A549 (cell line): Measurements from ENCODE around the gene EPHB1. TPM values are rescaled to one million over a fixed set of nuclear protein-coding genes. Genes with fewer than 3 reads are reported as not detected.
A peak's percentile ranks its signal among the peaks of the same experiment; 100 is the strongest.

Source experiments
- ATAC-seq, 2 experiments: fragments of 200-7000 bp in 1 of 2; fragments of >200 bp in 1 of 2; cut with Nextera tagmentation in 1 of 2; cut with Tn5 transposase in 1 of 2; 3 replicates each; pipeline versions ENCODE4 v1.8.0 to v1.9.1; 2018 to 2020; ENCODE audit warnings: mild to moderate bottlenecking in 1 of 2, moderate library complexity in 1 of 2
- CTCF ChIA-PET: fragments of 300-600 bp; sonication (Branson Sonifier 250); formaldehyde crosslinking; extraction: SDS; loops from one replicate; lab custom pipeline; 2021; ENCODE audit warnings: antibody characterized with exemption, inconsistent platforms; lab: Yijun Ruan, JAX
- POLR2A ChIA-PET: fragments of 350-600 bp; formaldehyde crosslinking; extraction: SDS; loops from one replicate; lab custom pipeline; 2021; ENCODE audit warnings: antibody characterized with exemption, inconsistent platforms; lab: Yijun Ruan, JAX
- DNase-seq, 2 experiments: peaks; one replicate each; pipeline versions ENCODE4 v3.0.0 to v3.0.0-alpha.2; 2011 to 2016; ENCODE audit warnings: low read depth in 1 of 2, low spot score in 1 of 2
- FAIRE-seq: peaks from 2 replicates; lab custom pipeline; 2011; peaks lifted over from hg19 to GRCh38; lab: Jason Lieb, UNC
- H3K27ac ChIP-seq, 2 experiments: fragments of >200 bp; sonication (Bioruptor Twin); formaldehyde crosslinking; 3 replicates each; pipeline ENCODE4 v1.5.1; 2016 to 2017
- H3K4me1 ChIP-seq: fragments of >200 bp; sonication (Bioruptor Twin); formaldehyde crosslinking; 3 replicates; pipeline ENCODE4 v1.6.1; 2016
- H3K4me2 ChIP-seq: fragments of >200 bp; sonication (Bioruptor Twin); formaldehyde crosslinking; 3 replicates; pipeline ENCODE4 v1.6.1; 2016
- H3K4me3 ChIP-seq: fragments of >200 bp; sonication (Bioruptor Twin); formaldehyde crosslinking; 3 replicates; pipeline ENCODE4 v1.5.1; 2016
- H3K9me3 ChIP-seq: fragments of >200 bp; sonication (Bioruptor Twin); formaldehyde crosslinking; 3 replicates; pipeline ENCODE4 v1.6.1; 2016
- ATOH8 ChIP-seq: fragments of 250-450 bp; sonication (Bioruptor Pico); IDR thresholded peaks from 2 replicates; pipeline ENCODE4 v1.5.0; 2020; ENCODE audit warnings: low read depth, mild to moderate bottlenecking, moderate library complexity
- CBX2 ChIP-seq: fragments of 200-600 bp; sonication (generic); IDR thresholded peaks from 2 replicates; pipeline ENCODE4 v1.6.1; 2016; ENCODE audit warnings: low read depth, mild to moderate bottlenecking, borderline replicate concordance
- CHD4 ChIP-seq: fragments of 200-600 bp; sonication (generic); IDR thresholded peaks from 2 replicates; pipeline ENCODE4 v1.6.1; 2016; ENCODE audit warnings: antibody characterized with exemption, mild to moderate bottlenecking, borderline replicate concordance
- EHF ChIP-seq: fragments of 250-450 bp; sonication (Bioruptor Pico); IDR thresholded peaks from 2 replicates; pipeline ENCODE4 v1.5.0; 2020; ENCODE audit warnings: mild to moderate bottlenecking
- EP300 ChIP-seq, 2 experiments: fragments of >200 bp; sonication (Bioruptor Twin); formaldehyde crosslinking; IDR thresholded peaks; 2 replicates in 1 of 2; 3 replicates in 1 of 2; pipeline ENCODE4 v1.6.1; 2016 to 2017
- ESRRA ChIP-seq: fragments of 150-350 bp; IDR thresholded peaks from 2 replicates; pipeline ENCODE4 v1.6.1; 2014; ENCODE audit warnings: mild to moderate bottlenecking, low read length, borderline replicate concordance
- FOSL2 ChIP-seq, 2 experiments: fragments of 450-650 bp in 1 of 2; fragments of >200 bp in 1 of 2; sonication (Bioruptor Twin) in 1 of 2; formaldehyde crosslinking; IDR thresholded peaks; 2 replicates each; pipeline versions ENCODE4 v1.5.0 to v1.6.1; 2016 to 2020; ENCODE audit warnings: mild to moderate bottlenecking in 1 of 2, moderate library complexity in 1 of 2
- FOXS1 ChIP-seq: fragments of 250-450 bp; sonication (Bioruptor Pico); IDR thresholded peaks from 2 replicates; pipeline ENCODE4 v1.5.0; 2020; ENCODE audit warnings: mild to moderate bottlenecking, moderate library complexity
- HMGXB4 ChIP-seq: fragments of 250-450 bp; sonication (Bioruptor Pico); IDR thresholded peaks from 2 replicates; pipeline ENCODE4 v1.5.0; 2021; ENCODE audit warnings: mild to moderate bottlenecking, moderate library complexity, borderline replicate concordance
- HOXA7 ChIP-seq: fragments of 250-450 bp; sonication (Bioruptor Pico); IDR thresholded peaks from 2 replicates; pipeline ENCODE4 v1.5.0; 2020; ENCODE audit warnings: mild to moderate bottlenecking, moderate library complexity
- HOXB13 ChIP-seq: fragments of 250-450 bp; sonication (Bioruptor Pico); IDR thresholded peaks from 2 replicates; pipeline ENCODE4 v1.5.0; 2020; ENCODE audit warnings: low read depth, mild to moderate bottlenecking, moderate library complexity
- JUN ChIP-seq, 2 experiments: fragments of >200 bp; sonication (Bioruptor Twin); formaldehyde crosslinking; IDR thresholded peaks; 2 replicates in 1 of 2; 3 replicates in 1 of 2; pipeline ENCODE4 v1.6.1; 2016 to 2017
- KDM1A ChIP-seq: fragments of 200-600 bp; sonication (generic); IDR thresholded peaks from 2 replicates; pipeline ENCODE4 v1.6.1; 2016; ENCODE audit warnings: low read depth, mild to moderate bottlenecking
- KDM5A ChIP-seq: fragments of 200-600 bp; sonication (generic); IDR thresholded peaks from 2 replicates; pipeline ENCODE4 v1.6.1; 2016; ENCODE audit warnings: antibody characterized with exemption, mild to moderate bottlenecking
- MAFK ChIP-seq: fragments of 450-650 bp; IDR thresholded peaks from 2 replicates; pipeline ENCODE4 v1.6.1; 2014; ENCODE audit not compliant: partially characterized antibody
- MYC ChIP-seq: IDR thresholded peaks from 2 replicates; pipeline ENCODE4 v1.6.1; 2012; ENCODE audit warnings: mild to moderate bottlenecking, inconsistent platforms, low read length, improper control_type of control experiment, borderline replicate concordance
- NFE2L2 ChIP-seq: fragments of 150-350 bp; conservative IDR thresholded peaks from 2 replicates; pipeline ENCODE4 v1.6.1; 2014; ENCODE audit warnings: low read length
- RAD21 ChIP-seq, 2 experiments: fragments of >200 bp in 1 of 2; sonication (Bioruptor Twin) in 1 of 2; formaldehyde crosslinking in 1 of 2; IDR thresholded peaks in 1 of 2; conservative IDR thresholded peaks in 1 of 2; 2 replicates in 1 of 2; 3 replicates in 1 of 2; pipeline ENCODE4 v1.6.1; 2012 to 2018; ENCODE audit warnings: inconsistent platforms in 1 of 2
- REST ChIP-seq: fragments of 200-600 bp; sonication (generic); IDR thresholded peaks from 2 replicates; pipeline ENCODE4 v1.6.1; 2016; ENCODE audit warnings: antibody characterized with exemption, mild to moderate bottlenecking, moderate library complexity
- SMC3 ChIP-seq: fragments of >200 bp; sonication (Bioruptor Twin); formaldehyde crosslinking; IDR thresholded peaks from 3 replicates; pipeline ENCODE4 v1.6.1; 2018; ENCODE audit warnings: inconsistent platforms
- USF2 ChIP-seq: fragments of 450-650 bp; IDR thresholded peaks from 2 replicates; pipeline ENCODE4 v1.6.1; 2014; ENCODE audit warnings: antibody characterized with exemption
- ZSCAN20 ChIP-seq: fragments of 250-450 bp; sonication (Bioruptor Pico); IDR thresholded peaks from 2 replicates; pipeline ENCODE4 v1.8.0; 2022; ENCODE audit warnings: mild to moderate bottlenecking, moderate library complexity
- WGBS: methylation state at CpG from one replicate; pipeline ENCODE4 v1.1.6; 2017; ENCODE audit errors: missing lambda C conversion rate; 5-methylcytosine and 5-hydroxymethylcytosine counted together
- polyA plus RNA-seq, 4 experiments: library from polyadenylated mRNA; depleted of rRNA in 3 of 4; stranded (reverse); fragments of >200 nt; fragmentation: RNase III in 1 of 4; extraction: RNeasy Plus Mini Kit Qiagen cat#74134 plus additional on column Dnase treatment in 1 of 4; gene quantifications; 2 replicates in 3 of 4; 3 replicates in 1 of 4; pipeline ENCODE4 v1.2.3, GENCODE V29; 2011 to 2017

EPHB1 gene
- polyA plus RNA-seq, 2 of the 4 experiments (the other 2 are of a cell fraction): 0.18 to 0.21 TPM

GRCh38 chr3:134795746-134796280 is 753 bp downstream of the EPHB1 start:
- ChIA-PET POLR2A (no interaction called here), CTCF (interaction anchor here (0.7 to 4.5 kb wide), 7 partner anchors 8 to 748 kb away, joined by 3 to 37 read pairs (median 6); no protein-coding TSS in a partner anchor)
- FAIRE-seq (no peak), DNase-seq (peak in 1 of 2 experiments; percentile 8), ATAC-seq (peak; percentile 31 to 37; a peak in 5 of 6 replicates)
- Histone ChIP-seq H3K9me3 (no peaks in the 10 kb centered on the region), H3K27ac (no peak overlapping the region), H3K4me3 (peak overlapping the region; percentile 39), H3K4me2 (peak overlapping the region; percentile 84), H3K4me1 (no peaks in the 10 kb centered on the region)
- whole genome bisulfite sequencing: no CpG with 5 or more reads among the region's 50 CpGs
- no peak for TF ChIP-seq USF2
- TF ChIP-seq KDM5A: no peak
- no peak for TF ChIP-seq ZSCAN20 (CRISPR knock-in tag)
- no peak for TF ChIP-seq FOXS1 (CRISPR knock-in tag)
- no peak for TF ChIP-seq NFE2L2
- no peak for TF ChIP-seq KDM1A
- TF ChIP-seq HOXB13 (CRISPR knock-in tag): no peak
- no peak for TF ChIP-seq CHD4
- TF ChIP-seq SMC3: no peak
- TF ChIP-seq FOSL2 (IDR thresholded peaks at IDR 0.05): no peak
- no peak for TF ChIP-seq FOSL2 (CRISPR knock-in tag; IDR thresholded peaks at IDR 0.05)
- TF ChIP-seq CBX2: no peak
- no peak for TF ChIP-seq EP300 (IDR thresholded peaks at IDR 0.05)

GRCh38 chr3:134796281-134797056 is 1.4 kb downstream of the EPHB1 start:
- peak overlapping the region; percentile 84 for H3K4me2 ChIP-seq
- H3K9me3 ChIP-seq: no peaks in the 10 kb centered on the region
- WGBS: 52% methylated on average over 28 of the region's 61 CpGs
- H3K4me1 ChIP-seq: no peaks in the 10 kb centered on the region
- POLR2A ChIA-PET: no interaction called here
- CTCF ChIA-PET: interaction anchor here (0.7 to 4.5 kb wide), 3 partner anchors 8 to 749 kb away, joined by 3 to 37 read pairs (median 13); no protein-coding TSS in a partner anchor
- H3K4me3 ChIP-seq: no peak overlapping the region
- DNase-seq (no peak), FAIRE-seq (no peak), ATAC-seq (no peak)
- TF ChIP-seq MAFK (no peak), RAD21 (conservative IDR thresholded peaks at IDR 0.05 in 1 of 2, IDR thresholded peaks at IDR 0.05 in 1 of 2) (no peak), JUN (IDR thresholded peaks at IDR 0.05) (no peak), ESRRA (no peak), HOXA7 (CRISPR knock-in tag) (no peak), ATOH8 (CRISPR knock-in tag) (no peak), MYC (no peak), HMGXB4 (CRISPR knock-in tag) (no peak), REST (no peak), NFE2L2 (no peak), EHF (no peak)
- H3K27ac ChIP-seq: no peak overlapping the region
